RWPE2 (cell line): ENCODE measurements around the gene ZSWIM6.
A peak's percentile ranks its signal among the peaks of the same experiment; 100 is the strongest.

Experiments
- ATAC-seq: fragments of 200-7000 bp; cut with Tn5 transposase; 3 replicates; pipeline ENCODE4 v1.9.1; 2021; ENCODE audit warnings: low read depth
- DNase-seq: peaks from one replicate; pipeline ENCODE4 v3.0.0-alpha.2; 2020; ENCODE audit warnings: low spot score
- H3K27ac ChIP-seq: fragments of 450-650 bp; 2 replicates; pipeline ENCODE4 v1.5.1; 2017; ENCODE audit warnings: mild to moderate bottlenecking; ENCODE audit not compliant: poor library complexity, severe bottlenecking
- H3K27me3 ChIP-seq: fragments of 250-450 bp; sonication (Bioruptor Pico); 2 replicates; pipeline ENCODE4 v1.5.1; 2021; ENCODE audit warnings: mild to moderate bottlenecking, moderate library complexity; ENCODE audit not compliant: insufficient read depth, poor library complexity, severe bottlenecking
- H3K36me3 ChIP-seq: fragments of 250-450 bp; sonication (Bioruptor Pico); 2 replicates; pipeline ENCODE4 v1.5.1; 2020; ENCODE audit warnings: low read depth, mild to moderate bottlenecking, moderate library complexity
- H3K4me1 ChIP-seq: fragments of 250-450 bp; sonication (Bioruptor Pico); 2 replicates; pipeline ENCODE4 v1.5.1; 2021; ENCODE audit warnings: mild to moderate bottlenecking, moderate library complexity; ENCODE audit not compliant: insufficient read depth, poor library complexity, severe bottlenecking
- H3K4me3 ChIP-seq: fragments of 250-450 bp; sonication (Bioruptor Pico); 2 replicates; pipeline ENCODE4 v1.5.1; 2021; ENCODE audit warnings: mild to moderate bottlenecking, moderate library complexity; ENCODE audit not compliant: severe bottlenecking
- H3K9me3 ChIP-seq: fragments of 250-450 bp; sonication (Bioruptor Pico); 2 replicates; pipeline ENCODE4 v1.5.1; 2021; ENCODE audit warnings: mild to moderate bottlenecking, moderate library complexity; ENCODE audit not compliant: severe bottlenecking
- CTCF ChIP-seq: fragments of 450-650 bp; IDR thresholded peaks from one replicate; pipeline ENCODE4 v1.5.1; 2017; ENCODE audit warnings: mild to moderate bottlenecking, moderate library complexity; ENCODE audit not compliant: poor library complexity, severe bottlenecking

The ZSWIM6 gene

DNA sequence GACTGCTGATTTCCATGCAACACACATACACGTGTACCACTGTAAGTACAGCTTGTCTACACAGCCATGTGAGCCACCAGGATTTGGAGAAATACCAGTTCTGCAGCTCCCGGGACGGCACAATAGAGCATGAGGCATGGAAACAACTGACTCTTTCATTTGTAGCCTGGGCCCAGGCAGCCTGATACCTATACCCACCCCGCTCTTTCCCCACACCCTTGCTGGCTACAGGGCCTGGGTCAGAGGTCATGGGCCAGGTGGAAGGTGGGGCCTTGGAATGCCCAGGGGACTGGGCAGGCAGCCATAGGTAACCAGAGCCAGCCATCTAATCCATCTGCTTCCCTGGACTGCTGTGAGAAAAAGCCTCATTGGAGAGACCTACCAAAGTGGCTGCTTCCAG lies 39.0 kb upstream of the ZSWIM6 start:
- ATAC-seq (peak; percentile 26; the same call in 2 of the 3 replicates), DNase-seq (no peak)
- Histone ChIP-seq H3K36me3 (peaks cover 4% of the 10 kb centered on the region), H3K4me3 (no peak overlapping the region), H3K27ac (peak overlapping the region; percentile 9), H3K27me3 (no peaks in the 10 kb centered on the region), H3K9me3 (no peaks in the 10 kb centered on the region), H3K4me1 (peaks cover 19% of the 10 kb centered on the region)
- no peak for TF ChIP-seq CTCF

- H3K4me3 ChIP-seq, result no peak overlapping the region
- ATAC-seq, result no peak
- no peaks in the 10 kb centered on the region for H3K27me3 ChIP-seq
- DNase-seq, result no peak
- H3K4me1 ChIP-seq, result peaks cover 27% of the 10 kb centered on the region
- peaks cover 4% of the 10 kb centered on the region for H3K36me3 ChIP-seq
- TF ChIP-seq CTCF, result no peak
- no peaks in the 10 kb centered on the region for H3K9me3 ChIP-seq
- peak overlapping the region; percentile 9 for H3K27ac ChIP-seq
Observed at GRCh38 chr5:61293873-61294272, 38.2 kb upstream of the ZSWIM6 start.

DNA sequence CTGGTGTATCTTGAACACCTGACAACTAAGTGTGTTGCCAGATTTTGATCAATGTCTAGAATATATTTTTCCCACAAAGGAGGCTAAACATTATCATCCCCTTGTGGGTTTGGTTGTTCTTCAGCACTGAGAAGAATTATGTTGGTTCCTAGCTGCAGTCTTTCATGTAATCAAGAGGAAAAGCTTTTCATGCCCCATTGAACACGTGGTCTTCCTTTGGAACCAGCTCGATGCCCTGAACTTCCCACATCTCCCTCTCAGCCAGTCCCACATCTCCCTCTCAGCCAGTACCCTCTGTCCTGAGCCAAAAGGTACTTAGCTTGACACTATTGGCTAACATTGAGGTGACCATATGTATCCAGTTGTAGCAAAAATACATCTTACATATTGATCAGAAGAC lies 36.7 kb upstream of the ZSWIM6 start:
- no peak overlapping the region for H3K4me3 ChIP-seq
- H3K4me1 ChIP-seq, result peaks cover 40% of the 10 kb centered on the region
- no peaks in the 10 kb centered on the region for H3K9me3 ChIP-seq
- no peak for TF ChIP-seq CTCF
- H3K27ac ChIP-seq, result no peak overlapping the region
- no peaks in the 10 kb centered on the region for H3K27me3 ChIP-seq
- H3K36me3 ChIP-seq, result peaks cover 4% of the 10 kb centered on the region
- DNase-seq, result no peak
- no peak for ATAC-seq

DNA sequence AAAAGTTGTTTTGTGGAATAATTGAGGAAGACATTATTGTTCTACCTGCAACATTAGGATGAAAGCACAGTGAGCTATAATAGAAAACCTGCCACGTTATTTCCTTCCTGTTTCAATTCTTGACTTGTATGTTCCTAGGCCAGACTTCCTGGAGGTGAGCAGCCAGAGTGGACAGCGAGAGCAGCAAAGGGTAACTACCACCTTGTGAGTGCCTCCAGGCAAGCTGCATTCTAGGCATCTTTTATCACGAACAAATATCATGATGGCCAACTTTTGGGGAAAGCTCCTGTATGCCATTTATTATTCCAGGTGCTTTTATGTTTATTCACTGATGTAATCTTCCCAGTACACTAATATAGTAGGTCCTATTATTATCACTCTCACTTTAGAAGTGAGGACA lies 34.0 kb upstream of the ZSWIM6 start:
- Histone ChIP-seq H3K27me3 (no peaks in the 10 kb centered on the region), H3K36me3 (peaks cover 7% of the 10 kb centered on the region; the same call in 1 of the 2 replicates), H3K27ac (peak overlapping the region; percentile 85), H3K4me3 (no peak overlapping the region), H3K4me1 (peaks cover 54% of the 10 kb centered on the region), H3K9me3 (no peaks in the 10 kb centered on the region)
- no peak for TF ChIP-seq CTCF
- DNase-seq (no peak), ATAC-seq (no peak)

DNA sequence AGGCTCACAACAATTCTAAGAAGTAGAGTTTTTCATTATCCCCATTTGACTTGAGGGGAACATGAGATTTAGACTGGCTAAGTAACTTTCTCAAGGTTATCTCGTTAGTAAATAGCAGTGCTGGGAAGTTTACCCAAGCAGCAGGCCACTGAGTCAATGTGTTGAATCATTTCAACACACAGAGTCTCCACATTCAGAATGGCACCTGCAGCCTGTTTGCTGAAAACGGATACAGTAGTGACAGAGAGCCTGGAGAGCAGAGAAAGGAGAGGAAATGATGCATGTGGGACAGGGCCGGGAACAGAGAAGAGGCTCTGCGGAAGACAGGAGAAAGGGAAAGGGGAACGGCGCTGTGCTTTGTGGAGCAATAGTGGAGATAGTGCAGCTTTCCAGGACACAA lies 33.5 kb upstream of the ZSWIM6 start:
- Histone ChIP-seq H3K4me1 (peaks cover 52% of the 10 kb centered on the region), H3K36me3 (peaks cover 7% of the 10 kb centered on the region; the same call in 1 of the 2 replicates), H3K27me3 (no peaks in the 10 kb centered on the region), H3K27ac (peak overlapping the region; percentile 85), H3K9me3 (no peaks in the 10 kb centered on the region), H3K4me3 (no peak overlapping the region)
- TF ChIP-seq CTCF, result no peak
- peak; percentile 17 for ATAC-seq
- no peak for DNase-seq
